NCI-H146 (cell line): ENCODE measurements around the gene SHOC2.

Source experiments
- DNase-seq: peaks from one replicate; lab custom pipeline; 2025; lab: John Stamatoyannopoulos, UW

Gene SHOC2

GRCh38 chr10:110946496-110946895, 27.1 kb downstream of the SHOC2 start:
- no peak for DNase-seq

GRCh38 chr10:110947061-110947595, 27.7 kb downstream of the SHOC2 start:
- no peak for DNase-seq

- DNase-seq, result no peak
These were observed 32.0 kb downstream of the SHOC2 start for GRCh38 chr10:110951381-110951780.

GRCh38 chr10:110957606-110958005, 38.2 kb downstream of the SHOC2 start:
- DNase-seq, result no peak

- no peak for DNase-seq
These were observed 40.3 kb downstream of the SHOC2 start for GRCh38 chr10:110959379-110960332.

- DNase-seq, result no peak
These were observed 40.9 kb downstream of the SHOC2 start for GRCh38 chr10:110960333-110960712.

GRCh38 chr10:110962443-110962842, 43.0 kb downstream of the SHOC2 start:
- DNase-seq, result no peak

GRCh38 chr10:110963162-110963561, 43.8 kb downstream of the SHOC2 start:
- no peak for DNase-seq

GRCh38 chr10:110964681-110965080, 45.3 kb downstream of the SHOC2 start:
- no peak for DNase-seq

GRCh38 chr10:110965216-110965615, 45.8 kb downstream of the SHOC2 start:
- DNase-seq, result no peak

- DNase-seq, result no peak
These were observed 46.7 kb downstream of the SHOC2 start for GRCh38 chr10:110966146-110966545.

GRCh38 chr10:110967009-110967630, 47.7 kb downstream of the SHOC2 start:
- no peak for DNase-seq

GRCh38 chr10:110967645-110968044, 48.2 kb downstream of the SHOC2 start:
- no peak for DNase-seq

- no peak for DNase-seq
These were observed 49.8 kb downstream of the SHOC2 start for GRCh38 chr10:110969183-110969582.

- no peak for DNase-seq
These were observed 52.2 kb downstream of the SHOC2 start for GRCh38 chr10:110971638-110972037.

GRCh38 chr10:110972231-110973134, 53.1 kb downstream of the SHOC2 start:
- DNase-seq, result no peak

- DNase-seq, result no peak
These were observed 54.0 kb downstream of the SHOC2 start for GRCh38 chr10:110973400-110973799.

GRCh38 chr10:110976577-110976976, 57.2 kb downstream of the SHOC2 start:
- DNase-seq, result no peak

GRCh38 chr10:110977662-110978061, 58.3 kb downstream of the SHOC2 start:
- no peak for DNase-seq

GRCh38 chr10:110978204-110978603, 58.8 kb downstream of the SHOC2 start:
- no peak for DNase-seq

GRCh38 chr10:110979611-110980010, 60.2 kb downstream of the SHOC2 start:
- no peak for DNase-seq

GRCh38 chr10:110980807-110981206, 61.4 kb downstream of the SHOC2 start:
- DNase-seq, result no peak
